Liver (tissue), 9 donors: ENCODE results near the gene TMPRSS9. TPM values are rescaled to one million over a fixed set of nuclear protein-coding genes. Genes with fewer than 3 reads are reported as not detected.

Experiments used
- DNase-seq: peaks from one replicate; pipeline ENCODE4 v3.0.0-alpha.2; 2017; ENCODE audit warnings: low spot score
- H3K27ac ChIP-seq, 2 donors: one replicate each; pipeline ENCODE4 v1.7.0; 2013; ENCODE audit warnings: inconsistent platforms in 2 of 2, low read length in 2 of 2, control low read depth in 1 of 2, low read depth in 1 of 2, mild to moderate bottlenecking in 1 of 2
- H3K27me3 ChIP-seq, 4 donors: one replicate each; pipeline versions ENCODE4 v1.6.1 to v1.7.0; 2013; ENCODE audit warnings: low read length in 3 of 4, inconsistent platforms in 1 of 4, mild to moderate bottlenecking in 1 of 4, moderate library complexity in 1 of 4; ENCODE audit not compliant: control insufficient read depth in 4 of 4, insufficient read depth in 4 of 4
- H3K36me3 ChIP-seq, 4 donors: one replicate each; pipeline versions ENCODE4 v1.6.1 to v1.7.0; 2013; ENCODE audit warnings: low read length in 3 of 4, mild to moderate bottlenecking in 3 of 4, low read depth in 1 of 4, moderate library complexity in 1 of 4; ENCODE audit not compliant: control insufficient read depth in 4 of 4, insufficient read depth in 3 of 4
- H3K4me1 ChIP-seq, 4 donors: one replicate each; pipeline versions ENCODE4 v1.6.1 to v1.7.0; 2013; ENCODE audit warnings: low read length in 3 of 4, mild to moderate bottlenecking in 3 of 4, moderate library complexity in 1 of 4; ENCODE audit not compliant: control insufficient read depth in 4 of 4, insufficient read depth in 4 of 4
- H3K4me3 ChIP-seq, 3 donors: one replicate each; pipeline versions ENCODE4 v1.6.1 to v1.7.0; 2013; ENCODE audit warnings: low read length in 3 of 3, control low read depth in 1 of 3, low read depth in 1 of 3, mild to moderate bottlenecking in 1 of 3
- H3K9ac ChIP-seq, 2 donors: one replicate each; pipeline ENCODE4 v1.7.0; 2013; ENCODE audit warnings: low read length in 2 of 2, mild to moderate bottlenecking in 2 of 2, moderate library complexity in 2 of 2, control low read depth in 1 of 2, low read depth in 1 of 2
- H3K9me3 ChIP-seq, 4 donors: one replicate each; pipeline versions ENCODE4 v1.6.1 to v1.7.0; 2013; ENCODE audit warnings: low read length in 3 of 4; ENCODE audit not compliant: control insufficient read depth in 4 of 4
- EGR1 ChIP-seq, 2 donors: IDR thresholded peaks; 2 replicates each; pipeline ENCODE4 v1.6.1; 2016 to 2018; ENCODE audit warnings: antibody characterized with exemption in 2 of 2, low read depth in 2 of 2
- FOXA1 ChIP-seq: IDR thresholded peaks from 2 replicates; pipeline ENCODE4 v1.6.1; 2016; ENCODE audit warnings: antibody characterized with exemption
- FOXA2 ChIP-seq: IDR thresholded peaks from 2 replicates; pipeline ENCODE4 v1.6.1; 2016; ENCODE audit warnings: antibody characterized with exemption
- HNF4A ChIP-seq, 2 donors: conservative IDR thresholded peaks; 2 replicates each; pipeline ENCODE4 v1.6.1; 2016; ENCODE audit warnings: antibody characterized with exemption in 2 of 2, mild to moderate bottlenecking in 2 of 2
- HNF4G ChIP-seq: IDR thresholded peaks from 2 replicates; pipeline ENCODE4 v1.6.1; 2016; ENCODE audit warnings: antibody characterized with exemption
- JUND ChIP-seq, 2 donors: IDR thresholded peaks; 2 replicates each; pipeline ENCODE4 v1.6.1; 2016; ENCODE audit warnings: antibody characterized with exemption in 2 of 2
- NR2F2 ChIP-seq: IDR thresholded peaks from 2 replicates; pipeline ENCODE4 v1.6.1; 2016; ENCODE audit warnings: antibody characterized with exemption
- RAD21 ChIP-seq, 2 donors: IDR thresholded peaks; 2 replicates each; pipeline ENCODE4 v1.6.1; 2016; ENCODE audit warnings: antibody characterized with exemption in 2 of 2, mild to moderate bottlenecking in 2 of 2
- RXRA ChIP-seq, 2 donors: IDR thresholded peaks; 2 replicates each; pipeline ENCODE4 v1.6.1; 2017 to 2018; ENCODE audit warnings: antibody characterized with exemption in 2 of 2, mild to moderate bottlenecking in 1 of 2
- SP1 ChIP-seq: IDR thresholded peaks from 2 replicates; pipeline ENCODE4 v1.6.1; 2018; ENCODE audit warnings: antibody characterized with exemption, mild to moderate bottlenecking
- TAF1 ChIP-seq: conservative IDR thresholded peaks from 2 replicates; pipeline ENCODE4 v1.6.1; 2016; ENCODE audit warnings: antibody characterized with exemption, mild to moderate bottlenecking
- YY1 ChIP-seq: IDR thresholded peaks from 2 replicates; pipeline ENCODE4 v1.6.1; 2016; ENCODE audit warnings: antibody characterized with exemption, mild to moderate bottlenecking
- WGBS: extraction: QIAGEN DNeasy Blood & Tissue Kit; methylation state at CpG from one replicate; pipeline ENCODE4 v1.1.7; 2013; 5-methylcytosine and 5-hydroxymethylcytosine counted together
- polyA plus RNA-seq, 2 donors: library from polyadenylated mRNA; stranded (reverse) in 1 of 2; unstranded in 1 of 2; fragments of 200-250 nt in 1 of 2; fragments of >200 nt in 1 of 2; fragmentation: Nextera tagmentation in 1 of 2; extraction: Ambion mirVana in 1 of 2; gene quantifications; one replicate each; pipeline versions ENCODE4 v1.2.1 to v1.2.3, GENCODE V29; 2013 to 2015
- total RNA-seq, 2 donors: library from RNA; depleted of rRNA; stranded (reverse); fragments of >200 nt; gene quantifications; one replicate each; pipeline ENCODE4 v1.2.3, GENCODE V29; 2014
- TF ChIP-seq, protein P1 (sequence below): IDR thresholded peaks from 2 replicates; pipeline ENCODE4 v1.6.1; 2016; ENCODE audit warnings: antibody characterized with exemption
- TF ChIP-seq, protein P2 (sequence below): IDR thresholded peaks from 2 replicates; pipeline ENCODE4 v1.6.1; 2016; ENCODE audit warnings: antibody characterized with exemption
- TF ChIP-seq, protein P3 (sequence below): fragments of 150-350 bp; IDR thresholded peaks from 2 replicates; pipeline ENCODE4 v1.5.1; 2017; ENCODE audit warnings: improper control_type of control experiment, low read depth, low read length; ENCODE audit not compliant: missing input control
- TF ChIP-seq, protein P4 (sequence below): IDR thresholded peaks from 2 replicates; pipeline ENCODE4 v1.6.1; 2016; ENCODE audit warnings: antibody characterized with exemption
- TF ChIP-seq, protein P5 (sequence below): IDR thresholded peaks from 2 replicates; pipeline ENCODE4 v1.6.1; 2016; ENCODE audit warnings: antibody characterized with exemption, mild to moderate bottlenecking
- donor health status: healthy.
- donor health status: healthy.
- donor health status: healthy.
- donor health status: healthy.
- donor health status: healthy.

The TMPRSS9 gene
- total and polyA plus RNA-seq, 4 donors = 0.39 to 24.8 (median 1.5) TPM

DNA sequence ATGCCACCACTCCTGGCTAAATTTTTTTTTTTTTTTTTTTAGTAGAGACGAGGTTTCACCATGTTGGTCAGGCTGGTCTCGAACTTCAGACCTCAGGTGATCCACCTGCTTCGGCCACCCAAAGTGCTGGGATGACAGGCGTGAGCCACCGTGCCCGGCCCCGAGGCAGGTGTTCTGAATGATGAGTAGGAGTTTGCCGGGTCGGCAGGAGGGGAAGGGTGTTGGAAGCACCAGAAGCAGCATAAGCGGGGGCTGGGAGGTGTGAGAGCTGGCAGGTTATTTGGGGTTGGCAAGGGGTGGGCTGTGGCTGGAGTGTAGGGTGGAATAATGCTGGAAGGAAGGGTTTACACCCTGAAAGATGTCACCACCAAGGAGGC lies 29.8 kb upstream of the TMPRSS9 start (continued):
- TF ChIP-seq SP1 = no peak
- TF ChIP-seq, protein P1, sequence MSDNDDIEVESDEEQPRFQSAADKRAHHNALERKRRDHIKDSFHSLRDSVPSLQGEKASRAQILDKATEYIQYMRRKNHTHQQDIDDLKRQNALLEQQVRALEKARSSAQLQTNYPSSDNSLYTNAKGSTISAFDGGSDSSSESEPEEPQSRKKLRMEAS = no peak
- TF ChIP-seq HNF4G = no peak
- TF ChIP-seq JUND (IDR thresholded peaks at IDR 0.05) = no peak

DNA sequence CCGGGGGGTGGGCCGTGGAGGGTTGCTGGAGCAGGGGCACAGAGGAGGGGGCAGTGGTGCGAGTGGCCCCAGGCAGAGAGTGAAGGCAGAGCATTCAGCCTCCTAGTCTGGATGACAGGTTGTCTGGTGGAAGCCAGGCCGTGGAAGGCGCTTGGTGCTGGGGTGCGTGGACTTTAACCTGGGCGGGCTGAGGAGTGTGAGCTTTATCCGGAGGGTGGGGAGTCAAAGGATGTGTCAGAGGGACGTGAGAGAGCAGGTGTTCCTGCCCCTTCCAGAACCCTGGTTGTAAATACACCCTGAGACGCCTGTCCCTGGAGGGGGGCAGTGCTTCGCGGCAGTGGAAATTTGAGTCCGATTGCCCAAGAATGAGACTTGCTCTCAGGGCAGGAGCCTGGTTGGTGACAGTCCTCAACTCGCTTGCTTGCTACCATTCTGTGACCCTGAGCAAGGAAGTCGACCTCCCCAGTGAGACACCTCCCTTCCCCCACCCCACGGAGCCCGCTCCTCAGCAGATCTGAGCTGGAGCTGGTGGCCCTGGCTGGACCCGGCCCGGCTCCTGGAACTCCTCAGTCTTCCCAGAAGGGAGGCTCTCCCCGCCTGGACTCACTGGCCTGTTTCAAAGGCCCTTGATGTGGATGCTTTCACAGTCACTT lies 29.3 kb upstream of the TMPRSS9 start:
- 50% methylated on average over 20 of the region's 20 CpGs for WGBS
- Histone ChIP-seq H3K27me3 (no peaks in the 10 kb centered on the region), H3K36me3 (no peaks in the 10 kb centered on the region), H3K4me3 (no peak overlapping the region), H3K27ac (peak overlapping the region in 1 of 2 donors; percentile 7), H3K9me3 (no peaks in the 10 kb centered on the region), H3K4me1 (peaks cover 16 to 40% (median 33%) of the 10 kb centered on the region in 4 donors), H3K9ac (no peak overlapping the region)
- TF ChIP-seq, protein P2, sequence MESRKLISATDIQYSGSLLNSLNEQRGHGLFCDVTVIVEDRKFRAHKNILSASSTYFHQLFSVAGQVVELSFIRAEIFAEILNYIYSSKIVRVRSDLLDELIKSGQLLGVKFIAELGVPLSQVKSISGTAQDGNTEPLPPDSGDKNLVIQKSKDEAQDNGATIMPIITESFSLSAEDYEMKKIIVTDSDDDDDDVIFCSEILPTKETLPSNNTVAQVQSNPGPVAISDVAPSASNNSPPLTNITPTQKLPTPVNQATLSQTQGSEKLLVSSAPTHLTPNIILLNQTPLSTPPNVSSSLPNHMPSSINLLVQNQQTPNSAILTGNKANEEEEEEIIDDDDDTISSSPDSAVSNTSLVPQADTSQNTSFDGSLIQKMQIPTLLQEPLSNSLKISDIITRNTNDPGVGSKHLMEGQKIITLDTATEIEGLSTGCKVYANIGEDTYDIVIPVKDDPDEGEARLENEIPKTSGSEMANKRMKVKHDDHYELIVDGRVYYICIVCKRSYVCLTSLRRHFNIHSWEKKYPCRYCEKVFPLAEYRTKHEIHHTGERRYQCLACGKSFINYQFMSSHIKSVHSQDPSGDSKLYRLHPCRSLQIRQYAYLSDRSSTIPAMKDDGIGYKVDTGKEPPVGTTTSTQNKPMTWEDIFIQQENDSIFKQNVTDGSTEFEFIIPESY = no peak
- TF ChIP-seq HNF4G (peak; percentile 40), RAD21 (IDR thresholded peaks at IDR 0.05) (no peak), SP1 (peak; percentile 40), HNF4A (conservative IDR thresholded peaks at IDR 0.05) (peak; percentile 76 to 77), JUND (IDR thresholded peaks at IDR 0.05) (no peak), EGR1 (IDR thresholded peaks at IDR 0.05; ENCODE audit: low read depth in 2 of 2) (no peak)
- TF ChIP-seq, protein P3, sequence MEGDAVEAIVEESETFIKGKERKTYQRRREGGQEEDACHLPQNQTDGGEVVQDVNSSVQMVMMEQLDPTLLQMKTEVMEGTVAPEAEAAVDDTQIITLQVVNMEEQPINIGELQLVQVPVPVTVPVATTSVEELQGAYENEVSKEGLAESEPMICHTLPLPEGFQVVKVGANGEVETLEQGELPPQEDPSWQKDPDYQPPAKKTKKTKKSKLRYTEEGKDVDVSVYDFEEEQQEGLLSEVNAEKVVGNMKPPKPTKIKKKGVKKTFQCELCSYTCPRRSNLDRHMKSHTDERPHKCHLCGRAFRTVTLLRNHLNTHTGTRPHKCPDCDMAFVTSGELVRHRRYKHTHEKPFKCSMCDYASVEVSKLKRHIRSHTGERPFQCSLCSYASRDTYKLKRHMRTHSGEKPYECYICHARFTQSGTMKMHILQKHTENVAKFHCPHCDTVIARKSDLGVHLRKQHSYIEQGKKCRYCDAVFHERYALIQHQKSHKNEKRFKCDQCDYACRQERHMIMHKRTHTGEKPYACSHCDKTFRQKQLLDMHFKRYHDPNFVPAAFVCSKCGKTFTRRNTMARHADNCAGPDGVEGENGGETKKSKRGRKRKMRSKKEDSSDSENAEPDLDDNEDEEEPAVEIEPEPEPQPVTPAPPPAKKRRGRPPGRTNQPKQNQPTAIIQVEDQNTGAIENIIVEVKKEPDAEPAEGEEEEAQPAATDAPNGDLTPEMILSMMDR = no peak
- DNase-seq = no peak

DNA sequence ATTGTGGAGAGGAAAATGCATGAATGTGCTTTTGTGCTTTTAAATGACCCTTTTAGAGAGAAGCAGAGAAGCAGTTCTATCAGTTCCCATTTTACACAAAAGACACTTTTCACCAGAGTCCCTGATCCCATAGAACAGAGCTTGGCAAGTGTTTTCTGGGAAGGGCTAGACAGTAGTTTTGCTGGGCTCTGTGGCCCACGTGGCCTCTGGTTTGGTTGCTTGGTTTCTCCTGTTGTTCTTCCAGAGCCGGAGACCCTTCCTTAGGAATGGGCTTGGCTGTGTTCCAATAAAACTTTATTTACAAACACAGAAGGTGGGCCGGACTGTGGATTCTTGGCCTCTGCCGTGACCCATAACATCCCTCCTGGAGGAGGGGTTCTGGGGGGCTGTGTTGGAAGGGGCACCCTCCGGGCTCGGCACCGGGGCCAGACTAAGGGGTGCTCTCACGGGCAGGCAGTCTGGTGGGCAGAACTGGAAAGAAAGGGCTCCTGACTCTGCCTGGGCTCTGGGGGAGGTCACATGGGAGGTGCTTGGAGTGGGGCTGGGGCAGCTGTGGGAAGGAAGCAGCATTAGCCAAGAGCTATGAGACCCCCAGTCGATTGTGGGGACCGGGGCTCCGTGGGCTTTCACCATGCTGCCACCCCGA lies 28.3 kb upstream of the TMPRSS9 start:
- no peak overlapping the region for H3K27ac ChIP-seq
- no peak overlapping the region for H3K9ac ChIP-seq
- no peak overlapping the region for H3K4me3 ChIP-seq
- H3K9me3 ChIP-seq = no peaks in the 10 kb centered on the region
- H3K4me1 ChIP-seq = peaks cover 16 to 39% (median 32%) of the 10 kb centered on the region in 4 donors
- no peak for TF ChIP-seq YY1
- TF ChIP-seq SP1 = no peak
- TF ChIP-seq TAF1 = no peak
- TF ChIP-seq, protein P4, sequence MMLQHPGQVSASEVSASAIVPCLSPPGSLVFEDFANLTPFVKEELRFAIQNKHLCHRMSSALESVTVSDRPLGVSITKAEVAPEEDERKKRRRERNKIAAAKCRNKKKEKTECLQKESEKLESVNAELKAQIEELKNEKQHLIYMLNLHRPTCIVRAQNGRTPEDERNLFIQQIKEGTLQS = no peak
- no peak for TF ChIP-seq RAD21 (IDR thresholded peaks at IDR 0.05)
- TF ChIP-seq JUND (IDR thresholded peaks at IDR 0.05) = no peak
- TF ChIP-seq FOXA2 = no peak
- TF ChIP-seq, protein P2 = no peak
- no peak for TF ChIP-seq FOXA1
- TF ChIP-seq RXRA (IDR thresholded peaks at IDR 0.05) = no peak
- no peak for TF ChIP-seq NR2F2
- TF ChIP-seq, protein P1 = no peak
- no peak for TF ChIP-seq HNF4G
- TF ChIP-seq, protein P5, sequence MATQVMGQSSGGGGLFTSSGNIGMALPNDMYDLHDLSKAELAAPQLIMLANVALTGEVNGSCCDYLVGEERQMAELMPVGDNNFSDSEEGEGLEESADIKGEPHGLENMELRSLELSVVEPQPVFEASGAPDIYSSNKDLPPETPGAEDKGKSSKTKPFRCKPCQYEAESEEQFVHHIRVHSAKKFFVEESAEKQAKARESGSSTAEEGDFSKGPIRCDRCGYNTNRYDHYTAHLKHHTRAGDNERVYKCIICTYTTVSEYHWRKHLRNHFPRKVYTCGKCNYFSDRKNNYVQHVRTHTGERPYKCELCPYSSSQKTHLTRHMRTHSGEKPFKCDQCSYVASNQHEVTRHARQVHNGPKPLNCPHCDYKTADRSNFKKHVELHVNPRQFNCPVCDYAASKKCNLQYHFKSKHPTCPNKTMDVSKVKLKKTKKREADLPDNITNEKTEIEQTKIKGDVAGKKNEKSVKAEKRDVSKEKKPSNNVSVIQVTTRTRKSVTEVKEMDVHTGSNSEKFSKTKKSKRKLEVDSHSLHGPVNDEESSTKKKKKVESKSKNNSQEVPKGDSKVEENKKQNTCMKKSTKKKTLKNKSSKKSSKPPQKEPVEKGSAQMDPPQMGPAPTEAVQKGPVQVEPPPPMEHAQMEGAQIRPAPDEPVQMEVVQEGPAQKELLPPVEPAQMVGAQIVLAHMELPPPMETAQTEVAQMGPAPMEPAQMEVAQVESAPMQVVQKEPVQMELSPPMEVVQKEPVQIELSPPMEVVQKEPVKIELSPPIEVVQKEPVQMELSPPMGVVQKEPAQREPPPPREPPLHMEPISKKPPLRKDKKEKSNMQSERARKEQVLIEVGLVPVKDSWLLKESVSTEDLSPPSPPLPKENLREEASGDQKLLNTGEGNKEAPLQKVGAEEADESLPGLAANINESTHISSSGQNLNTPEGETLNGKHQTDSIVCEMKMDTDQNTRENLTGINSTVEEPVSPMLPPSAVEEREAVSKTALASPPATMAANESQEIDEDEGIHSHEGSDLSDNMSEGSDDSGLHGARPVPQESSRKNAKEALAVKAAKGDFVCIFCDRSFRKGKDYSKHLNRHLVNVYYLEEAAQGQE = no peak
- no peak for TF ChIP-seq EGR1 (IDR thresholded peaks at IDR 0.05; ENCODE audit: low read depth in 2 of 2)
- H3K36me3 ChIP-seq = no peaks in the 10 kb centered on the region
- DNase-seq = no peak
- 82% methylated on average over 12 of the region's 12 CpGs for WGBS
- H3K27me3 ChIP-seq = no peaks in the 10 kb centered on the region
